ENCODE results near the gene HPGDS.
"Not testable (repeated sequence)": the region's sequence is repeated elsewhere in the genome, so short reads cannot be mapped to it uniquely, and the experiment has no call there.

The HPGDS gene

DNA sequence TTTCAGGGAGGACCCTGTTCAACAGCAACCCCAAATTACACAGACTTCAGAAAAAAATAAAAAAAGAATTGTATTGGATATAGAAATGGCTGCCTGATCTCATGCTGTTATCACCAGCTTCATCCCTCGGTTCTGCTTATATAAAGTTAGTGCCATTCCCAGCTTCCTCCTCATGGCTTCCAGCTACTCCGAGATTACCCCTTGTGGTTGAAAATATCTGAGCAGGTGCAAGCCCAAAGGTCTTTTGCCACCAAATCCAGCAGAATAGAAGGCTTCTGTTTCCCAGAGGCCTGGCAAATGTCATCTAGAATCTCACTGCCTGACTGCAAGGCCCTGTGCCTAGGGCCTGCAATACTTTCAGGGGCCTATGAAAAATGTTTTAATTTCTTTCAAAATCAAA, 13.8 kb upstream of the HPGDS start:
- DNase-seq = no peak

DNA sequence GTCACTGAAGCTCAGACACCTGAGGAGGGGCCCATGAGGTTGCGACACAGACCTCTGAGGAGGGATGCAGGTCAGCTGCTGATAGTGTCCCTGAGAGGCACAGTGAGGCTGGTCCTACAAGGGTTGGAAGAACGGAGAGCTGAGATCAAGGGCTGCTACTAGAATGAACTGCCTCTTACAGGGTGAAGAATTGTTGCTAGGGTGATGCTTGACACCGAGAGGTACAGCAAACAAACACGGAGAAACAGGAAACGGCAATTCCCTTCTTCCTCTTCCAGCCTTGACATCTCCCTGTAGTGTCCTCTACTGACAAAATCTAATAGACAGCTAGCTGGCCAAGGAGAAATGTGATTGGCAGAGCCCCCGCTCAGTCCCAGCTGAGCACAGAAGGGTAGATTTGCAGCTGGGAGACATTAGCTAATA, 11.8 kb upstream of the HPGDS start:
- DNase-seq = no peak

- DNase-seq = no peak
These were observed 10.4 kb upstream of the HPGDS start for GRCh38 chr4:94352996-94353395.

DNA sequence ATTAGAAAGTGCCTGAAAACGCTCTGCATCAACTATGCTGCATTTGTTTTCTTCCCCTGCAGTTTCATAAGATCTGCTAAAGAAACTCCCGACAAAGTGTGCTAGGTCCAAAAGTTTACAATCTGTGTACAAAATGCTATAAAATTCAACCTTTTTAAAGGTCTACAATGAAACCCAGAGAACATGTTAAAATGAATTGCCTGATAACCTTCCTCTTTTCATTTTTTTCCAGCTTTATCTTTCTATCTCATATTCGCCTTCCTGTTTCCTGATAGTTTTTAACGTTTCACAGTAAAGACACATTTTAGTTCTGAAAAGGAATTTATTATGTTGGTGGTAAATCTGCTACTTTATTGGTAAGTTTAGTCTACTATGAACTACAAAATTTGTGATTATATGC, 9.5 kb upstream of the HPGDS start:
- DNase-seq = no peak

GRCh38 chr4:94351319-94351718, 8.7 kb upstream of the HPGDS start:
- DNase-seq = no peak

GRCh38 chr4:94350095-94350494, 7.5 kb upstream of the HPGDS start:
- DNase-seq = no peak

DNA sequence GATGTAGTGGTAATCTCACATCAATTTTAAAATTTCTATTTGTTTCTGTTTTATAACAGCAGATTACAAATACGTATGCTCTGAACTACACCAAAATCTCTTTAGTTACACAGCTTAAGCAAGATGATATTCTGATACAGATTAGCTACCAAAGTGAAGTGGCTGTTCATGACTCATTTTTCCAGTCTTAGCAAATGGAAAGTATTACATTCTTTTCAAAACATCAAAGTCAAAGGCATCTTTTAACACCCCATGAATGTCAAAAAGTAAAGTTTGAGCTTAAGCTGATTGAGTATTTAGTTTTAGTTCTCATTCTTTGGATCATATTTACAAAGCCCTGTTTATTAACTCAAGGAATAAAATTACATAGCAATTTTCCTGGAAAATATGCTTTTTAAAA, 6.6 kb upstream of the HPGDS start:
- DNase-seq = no peak

DNA sequence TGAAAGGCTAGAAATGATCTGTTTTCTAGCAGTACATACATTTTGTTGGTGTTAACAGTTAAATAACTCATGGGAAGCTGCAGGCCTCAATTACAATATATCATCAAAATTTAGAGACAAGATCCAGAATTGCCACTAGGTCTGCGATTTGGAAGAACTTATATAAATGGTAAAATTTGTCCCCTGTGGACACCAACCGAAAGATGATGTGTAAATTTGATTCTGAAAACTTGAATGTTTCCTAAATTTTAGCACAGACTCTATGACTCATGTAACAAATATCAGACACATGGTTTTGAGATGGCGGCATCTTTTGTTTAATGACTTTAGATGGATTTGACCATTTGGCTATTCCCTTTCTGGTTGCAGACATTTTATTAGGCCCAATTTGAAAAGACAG, 6.0 kb upstream of the HPGDS start:
- DNase-seq = no peak

- DNase-seq = no peak
These were observed 3.9 kb upstream of the HPGDS start for GRCh38 chr4:94346541-94346940.

DNA sequence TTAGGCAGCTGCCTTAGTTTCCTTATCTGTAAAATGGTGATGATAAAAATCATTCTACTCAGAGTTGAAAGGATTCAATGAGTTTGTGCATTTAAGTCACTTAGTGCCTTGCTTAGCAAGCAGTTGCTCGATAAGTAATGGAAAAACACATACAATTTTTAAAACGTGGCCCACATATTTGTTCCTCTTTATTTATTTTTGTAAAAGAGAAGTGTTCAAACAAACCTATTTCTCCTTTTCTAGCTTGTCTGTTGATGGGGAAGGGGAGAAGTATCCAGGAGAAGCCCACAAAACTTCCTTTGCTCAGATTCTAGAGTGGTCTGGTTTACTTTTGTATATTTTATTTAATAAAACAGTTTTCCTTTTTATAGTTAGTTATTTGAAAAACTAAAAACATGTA, 3.3 kb upstream of the HPGDS start:
- no peak for DNase-seq

DNA sequence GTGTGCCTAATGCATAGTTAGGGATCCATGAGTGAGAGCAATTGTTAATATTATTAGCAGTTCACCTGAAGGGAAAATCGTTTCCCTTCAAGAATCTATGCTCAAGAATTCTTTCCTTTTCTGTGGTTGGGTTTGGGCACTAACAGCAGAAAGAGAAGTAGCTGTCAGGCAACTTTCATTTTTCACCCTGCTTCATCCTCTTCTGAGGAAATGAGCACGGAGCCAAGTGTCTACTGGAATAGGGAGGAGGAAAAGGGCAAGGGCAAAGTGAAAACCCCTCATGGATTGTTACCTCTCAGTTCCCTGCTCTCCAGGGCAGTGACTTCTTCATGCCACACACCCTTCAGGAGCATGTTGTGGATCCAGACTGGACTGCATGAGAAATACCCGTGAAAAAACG, 2.6 kb upstream of the HPGDS start:
- DNase-seq = no peak

GRCh38 chr4:94344457-94344856, 1.8 kb upstream of the HPGDS start:
- no peak for DNase-seq

- DNase-seq = no peak
These were observed 910 bp downstream of the HPGDS start for GRCh38 chr4:94341481-94342370.

GRCh38 chr4:94339779-94340178, 2.9 kb downstream of the HPGDS start:
- no peak for DNase-seq

DNA sequence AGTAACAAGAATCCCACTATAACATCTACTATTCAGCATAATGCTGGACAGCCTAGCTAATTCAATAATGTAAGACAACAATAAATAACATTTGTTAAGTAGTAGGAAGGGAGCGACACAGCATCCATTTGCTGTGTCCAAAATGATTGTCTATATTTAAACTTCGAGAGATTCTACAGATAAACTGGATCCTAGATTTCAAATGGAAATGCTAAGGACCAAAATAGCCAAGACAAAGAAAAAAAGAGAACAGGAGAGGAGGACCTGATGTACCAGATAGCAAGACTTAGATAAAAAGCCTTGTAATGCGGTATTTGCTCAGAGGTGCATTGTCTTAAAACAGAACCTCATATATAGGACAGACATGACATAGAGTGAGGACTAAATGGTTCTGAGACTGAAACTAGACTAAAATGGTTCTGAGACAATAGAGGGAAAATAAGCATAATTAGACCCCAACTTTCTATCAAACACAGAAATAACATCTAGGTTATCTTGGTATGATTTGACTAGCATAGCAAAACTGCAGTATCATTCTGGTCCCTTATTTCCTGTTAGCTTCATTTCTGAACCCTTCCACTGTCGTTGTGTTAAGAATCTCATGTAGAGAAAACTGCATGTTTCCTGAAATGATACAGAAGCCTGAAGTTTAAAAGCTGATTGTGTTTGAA, 3.8 kb downstream of the HPGDS start:
- DNase-seq = no peak

DNA sequence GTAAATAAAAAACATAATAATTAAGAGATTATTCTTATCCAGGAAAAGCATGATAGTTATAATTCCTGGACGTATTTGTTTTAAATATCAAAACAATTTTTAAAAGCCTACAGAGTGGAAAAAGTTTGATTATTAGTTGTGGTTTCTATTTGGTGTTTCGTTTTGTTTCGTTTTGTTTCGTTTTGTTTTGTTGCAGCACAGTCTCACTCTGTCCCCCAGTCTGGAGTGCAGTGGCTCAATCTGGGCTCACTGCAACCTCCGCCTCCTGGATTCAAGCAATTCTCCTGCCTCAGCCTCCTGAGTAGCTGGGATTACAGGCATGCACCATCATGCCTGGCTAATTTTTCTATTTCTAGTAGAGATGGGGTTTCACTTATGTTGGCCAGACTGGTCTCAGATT, 5.8 kb downstream of the HPGDS start:
- not testable (repeated sequence) for DNase-seq

- DNase-seq = no peak
These were observed 6.3 kb downstream of the HPGDS start for GRCh38 chr4:94336303-94336702.

DNA sequence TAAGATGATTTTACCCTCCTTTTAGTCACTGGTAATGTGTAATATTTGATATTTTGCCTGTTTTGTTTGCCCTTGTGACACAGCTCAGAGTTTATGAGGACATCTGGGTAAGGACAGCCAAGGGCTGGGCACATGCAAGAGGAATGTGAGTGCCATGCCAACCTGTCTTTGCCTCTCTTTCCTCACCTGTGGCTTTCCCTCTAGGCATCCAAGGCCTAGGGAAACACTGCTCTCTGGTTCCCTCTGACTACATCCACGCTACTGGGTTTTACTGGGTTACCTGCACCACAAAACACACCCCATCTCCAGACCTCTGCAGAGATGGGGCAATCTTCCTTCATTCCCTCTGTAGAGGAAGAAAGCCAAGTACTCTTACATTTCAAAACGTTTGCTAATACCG, 7.7 kb downstream of the HPGDS start:
- no peak for DNase-seq

GRCh38 chr4:94334476-94334875, 8.2 kb downstream of the HPGDS start:
- DNase-seq = no peak

DNA sequence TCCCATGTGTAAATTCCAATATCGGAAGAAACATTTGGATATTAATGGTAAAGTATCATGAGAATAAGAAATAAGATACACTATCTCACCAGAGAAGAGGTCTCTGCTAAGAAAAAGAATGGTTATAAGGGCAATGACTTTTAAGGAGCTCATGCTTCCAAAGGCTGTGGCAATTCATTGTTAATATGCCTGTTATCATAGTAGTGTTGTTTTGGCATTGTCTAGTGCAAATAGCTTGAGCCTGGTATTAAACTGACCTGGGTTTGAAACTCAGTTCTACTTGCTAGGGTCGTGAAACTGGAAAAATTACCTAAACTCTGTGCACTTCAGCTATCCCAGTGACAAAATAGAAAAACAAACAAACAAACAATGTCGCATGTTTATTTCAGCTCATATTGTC, 8.8 kb downstream of the HPGDS start:
- DNase-seq = no peak

DNA sequence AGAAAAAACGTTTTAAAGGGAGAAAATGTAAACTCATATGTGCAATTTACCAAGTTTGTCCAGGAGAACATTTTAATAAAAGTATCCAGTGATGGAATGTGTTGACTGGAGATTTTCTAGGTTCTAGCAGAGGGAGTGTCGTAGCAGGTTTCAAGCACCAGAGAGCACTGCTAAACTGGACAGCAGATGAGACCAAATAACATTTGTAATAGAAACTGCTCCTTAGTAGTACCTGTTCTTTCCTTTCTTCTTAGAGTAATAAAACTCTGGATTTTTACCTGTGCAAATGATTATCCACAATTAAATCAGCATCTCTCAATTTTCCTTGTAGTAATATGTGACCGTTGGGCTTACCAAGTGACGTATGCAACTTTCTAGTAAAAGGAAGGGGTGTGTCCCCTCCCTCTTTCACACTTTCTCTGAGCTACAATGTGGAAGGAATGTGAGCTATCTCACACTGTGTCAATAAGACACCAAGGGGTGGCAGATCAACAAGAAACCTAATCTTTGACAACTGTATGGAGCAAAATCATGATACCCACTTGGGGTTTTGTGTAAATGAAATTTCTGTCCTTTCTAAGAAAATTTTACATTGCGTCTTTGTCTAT, 9.5 kb downstream of the HPGDS start:
- no peak for DNase-seq

GRCh38 chr4:94329933-94330332, 12.7 kb downstream of the HPGDS start:
- DNase-seq = no peak

DNA sequence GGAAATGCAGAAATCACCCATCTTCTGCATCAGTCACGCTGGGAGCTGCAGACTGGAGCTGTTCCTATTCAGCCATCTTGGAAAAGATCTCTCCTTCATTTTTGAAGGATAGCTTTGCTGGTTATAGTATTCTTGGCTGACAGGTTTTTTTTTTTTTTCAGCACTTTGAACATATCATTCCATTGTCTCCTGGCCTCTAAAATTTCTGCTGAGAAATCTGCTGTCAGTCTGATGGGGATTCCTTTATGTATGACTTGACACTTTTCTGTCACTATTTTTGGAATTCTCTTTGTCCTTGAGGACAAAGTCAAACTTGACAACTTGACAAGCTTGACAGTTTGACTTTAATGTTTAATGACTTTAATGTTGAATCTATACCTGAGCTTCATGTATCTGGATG, 16.8 kb downstream of the HPGDS start:
- no peak for DNase-seq

GRCh38 chr4:94319927-94320326, 22.7 kb downstream of the HPGDS start:
- not testable (repeated sequence) for DNase-seq
